ENCODE data around the gene SELENOO.

- TF ChIP-seq CTCF (IDR thresholded peaks at IDR 0.05) (no peak), POLR2AphosphoS5 (IDR thresholded peaks at IDR 0.05) (no peak), EP300 (IDR thresholded peaks at IDR 0.05) (no peak)
Observed at GRCh38 chr22:50233223-50233622, 32.4 kb downstream of the SELENOO start.
